ENCODE data around the gene PBX3. TPM values are rescaled to one million over a fixed set of nuclear protein-coding genes. Genes with fewer than 3 reads are reported as not detected.

Gene PBX3
- total and polyA plus RNA-seq, 2 of the 13 experiments (the other 11 are each of a cell fraction or from before 2014, with no cell fraction given): 6.0 to 11.2 TPM

DNA sequence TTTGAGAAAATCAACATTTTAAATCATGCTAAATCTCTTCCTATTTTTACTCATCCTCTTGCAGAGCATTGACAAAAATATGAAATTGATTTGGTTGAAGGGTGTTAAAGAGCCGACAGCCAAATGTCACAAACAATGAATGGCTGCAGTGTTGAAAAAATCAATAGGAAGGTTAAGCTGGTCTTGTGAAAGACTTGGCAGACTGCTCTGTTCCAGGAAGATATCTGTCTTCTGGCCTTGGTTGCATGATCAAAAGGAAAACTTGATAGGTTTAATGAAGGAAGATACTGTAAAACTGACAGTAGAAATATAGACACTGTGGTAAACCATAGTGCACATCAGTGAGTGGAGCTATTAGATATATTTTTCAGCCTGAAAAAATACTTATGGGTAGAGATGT, 103.6 kb downstream of the PBX3 start (continued):
- TF ChIP-seq, protein P1, sequence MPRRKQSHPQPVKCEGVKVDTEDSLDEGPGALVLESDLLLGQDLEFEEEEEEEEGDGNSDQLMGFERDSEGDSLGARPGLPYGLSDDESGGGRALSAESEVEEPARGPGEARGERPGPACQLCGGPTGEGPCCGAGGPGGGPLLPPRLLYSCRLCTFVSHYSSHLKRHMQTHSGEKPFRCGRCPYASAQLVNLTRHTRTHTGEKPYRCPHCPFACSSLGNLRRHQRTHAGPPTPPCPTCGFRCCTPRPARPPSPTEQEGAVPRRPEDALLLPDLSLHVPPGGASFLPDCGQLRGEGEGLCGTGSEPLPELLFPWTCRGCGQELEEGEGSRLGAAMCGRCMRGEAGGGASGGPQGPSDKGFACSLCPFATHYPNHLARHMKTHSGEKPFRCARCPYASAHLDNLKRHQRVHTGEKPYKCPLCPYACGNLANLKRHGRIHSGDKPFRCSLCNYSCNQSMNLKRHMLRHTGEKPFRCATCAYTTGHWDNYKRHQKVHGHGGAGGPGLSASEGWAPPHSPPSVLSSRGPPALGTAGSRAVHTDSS (CRISPR knock-in tag; conservative IDR thresholded peaks at IDR 0.05): no peak
- TF ChIP-seq, protein P2, sequence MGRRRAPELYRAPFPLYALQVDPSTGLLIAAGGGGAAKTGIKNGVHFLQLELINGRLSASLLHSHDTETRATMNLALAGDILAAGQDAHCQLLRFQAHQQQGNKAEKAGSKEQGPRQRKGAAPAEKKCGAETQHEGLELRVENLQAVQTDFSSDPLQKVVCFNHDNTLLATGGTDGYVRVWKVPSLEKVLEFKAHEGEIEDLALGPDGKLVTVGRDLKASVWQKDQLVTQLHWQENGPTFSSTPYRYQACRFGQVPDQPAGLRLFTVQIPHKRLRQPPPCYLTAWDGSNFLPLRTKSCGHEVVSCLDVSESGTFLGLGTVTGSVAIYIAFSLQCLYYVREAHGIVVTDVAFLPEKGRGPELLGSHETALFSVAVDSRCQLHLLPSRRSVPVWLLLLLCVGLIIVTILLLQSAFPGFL (CRISPR knock-in tag; IDR thresholded peaks at IDR 0.05): no peak
- TF ChIP-seq, protein P3, sequence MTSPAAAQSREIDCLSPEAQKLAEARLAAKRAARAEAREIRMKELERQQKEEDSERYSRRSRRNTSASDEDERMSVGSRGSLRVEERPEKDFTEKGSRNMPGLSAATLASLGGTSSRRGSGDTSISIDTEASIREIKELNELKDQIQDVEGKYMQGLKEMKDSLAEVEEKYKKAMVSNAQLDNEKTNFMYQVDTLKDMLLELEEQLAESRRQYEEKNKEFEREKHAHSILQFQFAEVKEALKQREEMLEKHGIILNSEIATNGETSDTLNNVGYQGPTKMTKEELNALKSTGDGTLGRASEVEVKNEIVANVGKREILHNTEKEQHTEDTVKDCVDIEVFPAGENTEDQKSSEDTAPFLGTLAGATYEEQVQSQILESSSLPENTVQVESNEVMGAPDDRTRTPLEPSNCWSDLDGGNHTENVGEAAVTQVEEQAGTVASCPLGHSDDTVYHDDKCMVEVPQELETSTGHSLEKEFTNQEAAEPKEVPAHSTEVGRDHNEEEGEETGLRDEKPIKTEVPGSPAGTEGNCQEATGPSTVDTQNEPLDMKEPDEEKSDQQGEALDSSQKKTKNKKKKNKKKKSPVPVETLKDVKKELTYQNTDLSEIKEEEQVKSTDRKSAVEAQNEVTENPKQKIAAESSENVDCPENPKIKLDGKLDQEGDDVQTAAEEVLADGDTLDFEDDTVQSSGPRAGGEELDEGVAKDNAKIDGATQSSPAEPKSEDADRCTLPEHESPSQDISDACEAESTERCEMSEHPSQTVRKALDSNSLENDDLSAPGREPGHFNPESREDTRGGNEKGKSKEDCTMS (CRISPR knock-in tag; conservative IDR thresholded peaks at IDR 0.05): no peak
- TF ChIP-seq SAFB2 (CRISPR knock-in tag; IDR thresholded peaks at IDR 0.05; ENCODE audit: borderline replicate concordance, low read depth) (no peak), ARNT (IDR thresholded peaks at IDR 0.05) (no peak), ZNF263 (CRISPR knock-in tag; IDR thresholded peaks at IDR 0.05) (no peak), ZBTB42 (CRISPR knock-in tag; IDR thresholded peaks at IDR 0.05) (no peak), KDM3A (CRISPR knock-in tag; IDR thresholded peaks at IDR 0.05; ENCODE audit: low read depth) (no peak), ZNF225 (CRISPR knock-in tag; IDR thresholded peaks at IDR 0.05) (no peak), NPAS2 (CRISPR knock-in tag; IDR thresholded peaks at IDR 0.05; ENCODE audit: borderline replicate concordance) (no peak), SMAD3 (CRISPR knock-in tag; IDR thresholded peaks at IDR 0.05) (0 out of 2 replicates have a peak, but pooled peaks have one; percentile 48), ZNF598 (CRISPR knock-in tag; IDR thresholded peaks at IDR 0.05; ENCODE audit: borderline replicate concordance) (no peak), IRF2 (CRISPR knock-in tag; IDR thresholded peaks at IDR 0.05) (0 out of 2 replicates have a peak, but pooled peaks have one; percentile 32), RAD51 (IDR thresholded peaks at IDR 0.05; ENCODE audit: borderline replicate concordance) (no peak), PHF21A (CRISPR knock-in tag; IDR thresholded peaks at IDR 0.05) (peak; percentile 39; the same call in 1 of the 2 replicates), FOSL1 (CRISPR knock-in tag; IDR thresholded peaks at IDR 0.05; ENCODE audit: borderline replicate concordance) (no peak)
- TF ChIP-seq, protein P4, sequence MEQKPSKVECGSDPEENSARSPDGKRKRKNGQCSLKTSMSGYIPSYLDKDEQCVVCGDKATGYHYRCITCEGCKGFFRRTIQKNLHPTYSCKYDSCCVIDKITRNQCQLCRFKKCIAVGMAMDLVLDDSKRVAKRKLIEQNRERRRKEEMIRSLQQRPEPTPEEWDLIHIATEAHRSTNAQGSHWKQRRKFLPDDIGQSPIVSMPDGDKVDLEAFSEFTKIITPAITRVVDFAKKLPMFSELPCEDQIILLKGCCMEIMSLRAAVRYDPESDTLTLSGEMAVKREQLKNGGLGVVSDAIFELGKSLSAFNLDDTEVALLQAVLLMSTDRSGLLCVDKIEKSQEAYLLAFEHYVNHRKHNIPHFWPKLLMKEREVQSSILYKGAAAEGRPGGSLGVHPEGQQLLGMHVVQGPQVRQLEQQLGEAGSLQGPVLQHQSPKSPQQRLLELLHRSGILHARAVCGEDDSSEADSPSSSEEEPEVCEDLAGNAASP (CRISPR knock-in tag; IDR thresholded peaks at IDR 0.05; ENCODE audit: borderline replicate concordance): 0 out of 2 replicates have a peak, but pooled peaks have one; percentile 26
- TF ChIP-seq, protein P5, sequence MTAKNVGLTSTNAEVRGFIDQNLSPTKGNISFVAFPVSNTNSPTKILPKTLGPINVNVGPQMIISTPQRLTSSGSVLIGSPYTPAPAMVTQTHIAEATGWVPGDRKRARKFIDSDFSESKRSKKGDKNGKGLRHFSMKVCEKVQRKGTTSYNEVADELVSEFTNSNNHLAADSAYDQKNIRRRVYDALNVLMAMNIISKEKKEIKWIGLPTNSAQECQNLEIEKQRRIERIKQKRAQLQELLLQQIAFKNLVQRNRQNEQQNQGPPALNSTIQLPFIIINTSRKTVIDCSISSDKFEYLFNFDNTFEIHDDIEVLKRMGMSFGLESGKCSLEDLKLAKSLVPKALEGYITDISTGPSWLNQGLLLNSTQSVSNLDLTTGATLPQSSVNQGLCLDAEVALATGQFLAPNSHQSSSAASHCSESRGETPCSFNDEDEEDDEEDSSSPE (CRISPR knock-in tag; IDR thresholded peaks at IDR 0.05): no peak
- TF ChIP-seq, protein P6, sequence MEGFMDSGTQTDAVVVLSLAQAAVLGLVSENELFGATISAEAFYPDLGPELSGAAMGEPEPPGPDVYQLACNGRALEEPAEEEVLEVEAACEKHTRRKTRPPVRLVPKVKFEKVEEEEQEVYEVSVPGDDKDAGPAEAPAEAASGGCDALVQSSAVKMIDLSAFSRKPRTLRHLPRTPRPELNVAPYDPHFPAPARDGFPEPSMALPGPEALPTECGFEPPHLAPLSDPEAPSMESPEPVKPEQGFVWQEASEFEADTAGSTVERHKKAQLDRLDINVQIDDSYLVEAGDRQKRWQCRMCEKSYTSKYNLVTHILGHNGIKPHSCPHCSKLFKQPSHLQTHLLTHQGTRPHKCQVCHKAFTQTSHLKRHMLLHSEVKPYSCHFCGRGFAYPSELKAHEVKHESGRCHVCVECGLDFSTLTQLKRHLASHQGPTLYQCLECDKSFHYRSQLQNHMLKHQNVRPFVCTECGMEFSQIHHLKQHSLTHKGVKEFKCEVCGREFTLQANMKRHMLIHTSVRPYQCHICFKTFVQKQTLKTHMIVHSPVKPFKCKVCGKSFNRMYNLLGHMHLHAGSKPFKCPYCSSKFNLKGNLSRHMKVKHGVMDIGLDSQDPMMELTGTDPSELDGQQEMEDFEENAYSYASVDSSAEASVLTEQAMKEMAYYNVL (CRISPR knock-in tag; IDR thresholded peaks at IDR 0.05; ENCODE audit: borderline replicate concordance): peak; percentile 58; the same call in 1 of the 2 replicates
- TF ChIP-seq, protein P7, sequence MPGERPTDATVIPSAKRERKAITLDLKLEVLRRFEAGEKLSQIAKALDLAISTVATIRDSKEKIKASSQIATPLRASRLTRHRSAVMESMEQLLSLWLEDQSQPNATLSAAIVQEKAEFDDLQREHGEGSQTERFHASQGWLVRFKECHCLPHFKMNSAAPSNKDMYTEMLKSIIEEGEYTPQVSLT (CRISPR knock-in tag; IDR thresholded peaks at IDR 0.05; ENCODE audit: borderline replicate concordance, low read depth): no peak

Measured in HepG2 (cell line).